Parathyroid adenoma (tissue), 2 donors: ENCODE results near the gene ZFY.

ENCODE experiments used
- H2AFZ ChIP-seq: fragments of 300-600 bp; sonication (generic); one replicate; pipeline ENCODE4 v1.7.0; 2017; ENCODE audit warnings: antibody characterized with exemption, mild to moderate bottlenecking
- H3K27ac ChIP-seq: fragments of 300-600 bp; sonication (generic); one replicate; pipeline ENCODE4 v1.7.0; 2017
- H3K27me3 ChIP-seq: fragments of 300-600 bp; sonication (generic); one replicate; pipeline ENCODE4 v1.7.0; 2017; ENCODE audit warnings: low read length; ENCODE audit not compliant: control insufficient read depth, insufficient read depth
- H3K36me3 ChIP-seq: fragments of 300-600 bp; sonication (generic); one replicate; pipeline ENCODE4 v1.7.0; 2017; ENCODE audit warnings: low read length; ENCODE audit not compliant: control insufficient read depth, insufficient read depth
- H3K4me1 ChIP-seq: fragments of 300-600 bp; sonication (generic); one replicate; pipeline ENCODE4 v1.7.0; 2017; ENCODE audit warnings: control low read depth
- H3K4me2 ChIP-seq: fragments of 300-600 bp; sonication (generic); one replicate; pipeline ENCODE4 v1.7.0; 2017; ENCODE audit warnings: low read length
- H3K4me3 ChIP-seq: fragments of 300-600 bp; sonication (generic); one replicate; pipeline ENCODE4 v1.7.0; 2017; ENCODE audit warnings: low read depth, low read length
- H3K79me2 ChIP-seq: fragments of 300-600 bp; sonication (generic); one replicate; pipeline ENCODE4 v1.7.0; 2017; ENCODE audit warnings: control low read depth
- H3K9ac ChIP-seq: fragments of 300-600 bp; sonication (generic); one replicate; pipeline ENCODE4 v1.7.0; 2017; ENCODE audit warnings: mild to moderate bottlenecking
- H3K9me3 ChIP-seq: fragments of 300-600 bp; sonication (generic); one replicate; pipeline ENCODE4 v1.7.0; 2017; ENCODE audit warnings: low read length; ENCODE audit not compliant: control insufficient read depth
- CTCF ChIP-seq: fragments of 300-600 bp; sonication (generic); IDR thresholded peaks from one replicate; pipeline ENCODE4 v1.7.0; 2017; ENCODE audit warnings: antibody characterized with exemption, mild to moderate bottlenecking
- donor health status: primary hyperparathyroidism.

ZFY gene

GRCh38 chrY:2934861-2935715 lies at the start of gene ZFY:
TSS of gene ZFY (plus strand) at chrY:2935381. CDS start at chrY:2953937, 18,556 bp downstream.
- Histone ChIP-seq H3K4me1 (no peaks in the 10 kb centered on the region), H3K79me2 (no peaks in the 10 kb centered on the region), H3K36me3 (no peaks in the 10 kb centered on the region), H3K9ac (peak within 1 kb of the TSS; percentile 19), H2AFZ (no peak within 1 kb of the TSS), H3K4me3 (peak within 1 kb of the TSS; percentile 78), H3K27ac (peak within 1 kb of the TSS; percentile 79), H3K9me3 (no peaks in the 10 kb centered on the region), H3K27me3 (no peaks in the 10 kb centered on the region), H3K4me2 (peak within 1 kb of the TSS; percentile 75)
- TF ChIP-seq CTCF, result no peak

GRCh38 chrY:2885880-2886279 lies 49.3 kb upstream of the ZFY start:
- Histone ChIP-seq H3K4me1 (no peaks in the 10 kb centered on the region), H3K4me3 (no peak overlapping the region), H3K27me3 (no peaks in the 10 kb centered on the region), H3K27ac (no peak overlapping the region), H3K9me3 (no peaks in the 10 kb centered on the region), H3K9ac (no peak overlapping the region), H2AFZ (no peak overlapping the region), H3K79me2 (no peaks in the 10 kb centered on the region), H3K4me2 (no peak overlapping the region), H3K36me3 (no peaks in the 10 kb centered on the region)
- no peak for TF ChIP-seq CTCF

GRCh38 chrY:2887386-2887785 lies 47.8 kb upstream of the ZFY start:
- Histone ChIP-seq H3K27me3 (no peaks in the 10 kb centered on the region), H3K4me2 (no peak overlapping the region), H3K4me1 (no peaks in the 10 kb centered on the region), H3K27ac (no peak overlapping the region), H3K9ac (no peak overlapping the region), H3K79me2 (no peaks in the 10 kb centered on the region), H2AFZ (no peak overlapping the region), H3K9me3 (no peaks in the 10 kb centered on the region), H3K4me3 (no peak overlapping the region), H3K36me3 (no peaks in the 10 kb centered on the region)
- no peak for TF ChIP-seq CTCF

- Histone ChIP-seq H2AFZ (no peak overlapping the region), H3K36me3 (no peaks in the 10 kb centered on the region), H3K27me3 (no peaks in the 10 kb centered on the region), H3K4me1 (no peaks in the 10 kb centered on the region), H3K4me3 (no peak overlapping the region), H3K27ac (no peak overlapping the region), H3K9ac (no peak overlapping the region), H3K9me3 (no peaks in the 10 kb centered on the region), H3K79me2 (no peaks in the 10 kb centered on the region), H3K4me2 (no peak overlapping the region)
- TF ChIP-seq CTCF, result no peak
Measured at GRCh38 chrY:2887955-2888354, 47.2 kb upstream of the ZFY start.

GRCh38 chrY:2893471-2893870 lies 41.7 kb upstream of the ZFY start:
- Histone ChIP-seq H3K4me1 (no peaks in the 10 kb centered on the region), H3K79me2 (no peaks in the 10 kb centered on the region), H3K27me3 (no peaks in the 10 kb centered on the region), H3K36me3 (no peaks in the 10 kb centered on the region), H3K4me3 (no peak overlapping the region), H3K27ac (no peak overlapping the region), H3K9me3 (no peaks in the 10 kb centered on the region), H3K9ac (no peak overlapping the region), H3K4me2 (no peak overlapping the region), H2AFZ (no peak overlapping the region)
- no peak for TF ChIP-seq CTCF
